GM23338 (cell line): ENCODE results near the gene MICALL1.

ENCODE experiments used
- CREB1 ChIP-seq: fragments of 250-450 bp; sonication (Bioruptor Pico); IDR thresholded peaks from 2 replicates; pipeline ENCODE4 v1.5.0; 2020; ENCODE audit warnings: low read depth, mild to moderate bottlenecking, moderate library complexity
- CTCF ChIP-seq, 2 experiments: fragments of 200-600 bp in 1 of 2; sonication (generic) in 1 of 2; conservative IDR thresholded peaks; 2 replicates each; pipeline versions ENCODE4 v1.5.1 to v1.6.1; 2016 to 2017; ENCODE audit warnings: antibody characterized with exemption in 2 of 2, low read depth in 2 of 2, mild to moderate bottlenecking in 2 of 2, moderate library complexity in 1 of 2
- EZH2 ChIP-seq: fragments of 200-600 bp; sonication (generic); IDR thresholded peaks from one replicate; pipeline ENCODE4 v1.8.0; 2017; ENCODE audit warnings: antibody characterized with exemption, mild to moderate bottlenecking, low read depth; ENCODE audit not compliant: unreplicated experiment
- EZH2phosphoT487 ChIP-seq: fragments of 200-600 bp; sonication (generic); IDR thresholded peaks from one replicate; pipeline ENCODE4 v1.8.1; 2018; ENCODE audit warnings: antibody characterized with exemption; ENCODE audit not compliant: unreplicated experiment
- JUNB ChIP-seq: IDR thresholded peaks from one replicate; pipeline ENCODE4 v1.6.1; 2016; ENCODE audit warnings: antibody characterized with exemption; ENCODE audit not compliant: unreplicated experiment
- NANOG ChIP-seq: IDR thresholded peaks from 2 replicates; pipeline ENCODE4 v1.6.1; 2016; ENCODE audit warnings: antibody characterized with exemption, borderline replicate concordance
- POLR2AphosphoS5 ChIP-seq: IDR thresholded peaks from 2 replicates; pipeline ENCODE4 v1.6.1; 2016; ENCODE audit warnings: antibody characterized with exemption, low read depth
- STAT1 ChIP-seq: IDR thresholded peaks from one replicate; pipeline ENCODE4 v1.6.1; 2016; ENCODE audit warnings: antibody characterized with exemption; ENCODE audit not compliant: unreplicated experiment
- ZNF331 ChIP-seq: fragments of 250-450 bp; sonication (Bioruptor Pico); IDR thresholded peaks from 2 replicates; pipeline ENCODE4 v1.5.0; 2020; ENCODE audit warnings: low read depth, mild to moderate bottlenecking, moderate library complexity
- TF ChIP-seq, protein P1 (sequence below): IDR thresholded peaks from one replicate; pipeline ENCODE4 v1.6.1; 2018; ENCODE audit warnings: antibody characterized with exemption; ENCODE audit not compliant: unreplicated experiment

GRCh38 chr22:37961062-37961461 is 55.0 kb downstream of the MICALL1 start:
- TF ChIP-seq EZH2 (no peak), CTCF (conservative IDR thresholded peaks at IDR 0.05; ENCODE audit: low read depth in 2 of 2) (no peak), ZNF331 (CRISPR knock-in tag) (no peak), CREB1 (CRISPR knock-in tag) (no peak), NANOG (no peak), POLR2AphosphoS5 (no peak), EZH2phosphoT487 (no peak), STAT1 (no peak), JUNB (no peak)
- TF ChIP-seq, protein P1, sequence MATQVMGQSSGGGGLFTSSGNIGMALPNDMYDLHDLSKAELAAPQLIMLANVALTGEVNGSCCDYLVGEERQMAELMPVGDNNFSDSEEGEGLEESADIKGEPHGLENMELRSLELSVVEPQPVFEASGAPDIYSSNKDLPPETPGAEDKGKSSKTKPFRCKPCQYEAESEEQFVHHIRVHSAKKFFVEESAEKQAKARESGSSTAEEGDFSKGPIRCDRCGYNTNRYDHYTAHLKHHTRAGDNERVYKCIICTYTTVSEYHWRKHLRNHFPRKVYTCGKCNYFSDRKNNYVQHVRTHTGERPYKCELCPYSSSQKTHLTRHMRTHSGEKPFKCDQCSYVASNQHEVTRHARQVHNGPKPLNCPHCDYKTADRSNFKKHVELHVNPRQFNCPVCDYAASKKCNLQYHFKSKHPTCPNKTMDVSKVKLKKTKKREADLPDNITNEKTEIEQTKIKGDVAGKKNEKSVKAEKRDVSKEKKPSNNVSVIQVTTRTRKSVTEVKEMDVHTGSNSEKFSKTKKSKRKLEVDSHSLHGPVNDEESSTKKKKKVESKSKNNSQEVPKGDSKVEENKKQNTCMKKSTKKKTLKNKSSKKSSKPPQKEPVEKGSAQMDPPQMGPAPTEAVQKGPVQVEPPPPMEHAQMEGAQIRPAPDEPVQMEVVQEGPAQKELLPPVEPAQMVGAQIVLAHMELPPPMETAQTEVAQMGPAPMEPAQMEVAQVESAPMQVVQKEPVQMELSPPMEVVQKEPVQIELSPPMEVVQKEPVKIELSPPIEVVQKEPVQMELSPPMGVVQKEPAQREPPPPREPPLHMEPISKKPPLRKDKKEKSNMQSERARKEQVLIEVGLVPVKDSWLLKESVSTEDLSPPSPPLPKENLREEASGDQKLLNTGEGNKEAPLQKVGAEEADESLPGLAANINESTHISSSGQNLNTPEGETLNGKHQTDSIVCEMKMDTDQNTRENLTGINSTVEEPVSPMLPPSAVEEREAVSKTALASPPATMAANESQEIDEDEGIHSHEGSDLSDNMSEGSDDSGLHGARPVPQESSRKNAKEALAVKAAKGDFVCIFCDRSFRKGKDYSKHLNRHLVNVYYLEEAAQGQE: no peak
